H1 (cell line): ENCODE measurements around the gene ENAH. TPM values are rescaled to one million over a fixed set of nuclear protein-coding genes. Genes with fewer than 3 reads are reported as not detected.

Experiments used
- BACH1 ChIP-seq: IDR thresholded peaks from 2 replicates; pipeline ENCODE4 v1.6.1; 2012; ENCODE audit warnings: low read length, improper control_type of control experiment
- CHD7 ChIP-seq: fragments of 300-600 bp; sonication (generic); IDR thresholded peaks from 2 replicates; pipeline ENCODE4 v1.7.1; 2012; ENCODE audit warnings: low read length, moderate library complexity, mild to moderate bottlenecking, inconsistent platforms; ENCODE audit not compliant: insufficient replicate concordance
- FOSL1 ChIP-seq: IDR thresholded peaks from 2 replicates; pipeline ENCODE4 v1.6.1; 2011; ENCODE audit warnings: mild to moderate bottlenecking, low read depth, low read length, moderate library complexity; ENCODE audit not compliant: insufficient read depth
- HDAC6 ChIP-seq: IDR thresholded peaks from one replicate; pipeline ENCODE4 v1.7.1; 2012; ENCODE audit warnings: low read depth, mild to moderate bottlenecking, inconsistent platforms, low read length, moderate library complexity
- POU5F1 ChIP-seq: IDR thresholded peaks from 2 replicates; pipeline ENCODE4 v1.6.1; 2011; ENCODE audit warnings: low read depth, mild to moderate bottlenecking, low read length, moderate library complexity
- RAD21 ChIP-seq, 2 experiments: IDR thresholded peaks in 1 of 2; conservative IDR thresholded peaks in 1 of 2; 2 replicates each; pipeline ENCODE4 v1.6.1; 2011; ENCODE audit warnings: low read depth in 2 of 2, low read length in 2 of 2, improper control_type of control experiment in 1 of 2, inconsistent platforms in 1 of 2, mild to moderate bottlenecking in 1 of 2, moderate library complexity in 1 of 2
- RFX5 ChIP-seq: IDR thresholded peaks from 2 replicates; pipeline ENCODE4 v1.6.1; 2011; ENCODE audit warnings: low read depth, low read length, improper control_type of control experiment, borderline replicate concordance
- TAF1 ChIP-seq: IDR thresholded peaks from 2 replicates; pipeline ENCODE4 v1.6.1; 2011; ENCODE audit warnings: mild to moderate bottlenecking, low read depth, low read length
- TCF12 ChIP-seq: IDR thresholded peaks from 2 replicates; pipeline ENCODE4 v1.6.1; 2011; ENCODE audit warnings: low read depth, mild to moderate bottlenecking, low read length
- polyA plus RNA-seq, 7 experiments: library from polyadenylated mRNA; depleted of rRNA in 3 of 7; stranded (reverse) in 5 of 7; unstranded in 2 of 7; fragments of >200 nt in 5 of 7; fragments of 200-250 nt in 2 of 7; gene quantifications; 1 replicate in 5 of 7; 2 replicates in 1 of 7; 4 replicates in 1 of 7; pipeline versions ENCODE4 v1.2.1 to v1.2.3, GENCODE V29; 2011 to 2013; ENCODE audit warnings: missing spikeins in 2 of 7, mixed read lengths in 2 of 7
- total RNA-seq: library from RNA; stranded (reverse); fragmentation: NEBNext Ultra II Directional; extraction: Animal tissue kit (Norgen Biotek cat#: 25700); gene quantifications from 2 replicates; pipeline ENCODE4 v1.2.1, GENCODE V29; 2021

Gene ENAH
- total and polyA plus RNA-seq, 2 of the 8 experiments (the other 6 are each of a cell fraction or from before 2014, with no cell fraction given): 39.1 to 335 TPM

- no peak for TF ChIP-seq CHD7
- no peak for TF ChIP-seq FOSL1
- TF ChIP-seq BACH1: no peak
- 0 out of 2 replicates have a peak, but pooled peaks have one; percentile 42 for TF ChIP-seq RFX5
- no peak for TF ChIP-seq TCF12
- no peak for TF ChIP-seq TAF1
- no peak for TF ChIP-seq POU5F1
- TF ChIP-seq RAD21 (IDR thresholded peaks at IDR 0.05 in 1 of 2, conservative IDR thresholded peaks at IDR 0.05 in 1 of 2; ENCODE audit: low read depth in 2 of 2, low read length in 2 of 2): peak; percentile 100
- TF ChIP-seq HDAC6: no peak
- TF ChIP-seq, all 59 proteins: peak for 16
Observed at GRCh38 chr1:225474986-225475820, 177.7 kb downstream of the ENAH start (continued).
